ENCODE results near the gene PRKCE.

Gene PRKCE

DNA sequence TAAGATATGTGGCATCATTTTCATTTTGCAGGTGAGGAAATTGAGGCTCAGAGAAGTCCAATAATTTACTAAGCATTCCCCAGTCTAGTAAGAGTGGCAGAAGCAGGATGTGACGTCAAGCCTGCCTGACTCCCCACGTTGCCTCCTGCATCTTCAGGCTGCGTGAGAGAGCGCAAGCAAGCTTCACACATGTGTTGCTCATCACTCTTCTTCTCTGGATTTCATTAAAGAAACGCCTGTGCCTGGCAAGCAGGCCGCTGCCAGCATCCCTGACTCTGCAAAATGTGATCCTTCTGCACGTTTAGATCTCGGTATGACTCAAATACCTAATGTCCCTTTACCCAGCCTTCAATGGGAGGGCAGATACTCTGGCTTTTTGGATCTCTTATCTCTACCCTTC lies 96.8 kb downstream of the PRKCE start:
- TF ChIP-seq, protein P1, sequence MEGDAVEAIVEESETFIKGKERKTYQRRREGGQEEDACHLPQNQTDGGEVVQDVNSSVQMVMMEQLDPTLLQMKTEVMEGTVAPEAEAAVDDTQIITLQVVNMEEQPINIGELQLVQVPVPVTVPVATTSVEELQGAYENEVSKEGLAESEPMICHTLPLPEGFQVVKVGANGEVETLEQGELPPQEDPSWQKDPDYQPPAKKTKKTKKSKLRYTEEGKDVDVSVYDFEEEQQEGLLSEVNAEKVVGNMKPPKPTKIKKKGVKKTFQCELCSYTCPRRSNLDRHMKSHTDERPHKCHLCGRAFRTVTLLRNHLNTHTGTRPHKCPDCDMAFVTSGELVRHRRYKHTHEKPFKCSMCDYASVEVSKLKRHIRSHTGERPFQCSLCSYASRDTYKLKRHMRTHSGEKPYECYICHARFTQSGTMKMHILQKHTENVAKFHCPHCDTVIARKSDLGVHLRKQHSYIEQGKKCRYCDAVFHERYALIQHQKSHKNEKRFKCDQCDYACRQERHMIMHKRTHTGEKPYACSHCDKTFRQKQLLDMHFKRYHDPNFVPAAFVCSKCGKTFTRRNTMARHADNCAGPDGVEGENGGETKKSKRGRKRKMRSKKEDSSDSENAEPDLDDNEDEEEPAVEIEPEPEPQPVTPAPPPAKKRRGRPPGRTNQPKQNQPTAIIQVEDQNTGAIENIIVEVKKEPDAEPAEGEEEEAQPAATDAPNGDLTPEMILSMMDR (IDR thresholded peaks at IDR 0.05; ENCODE audit: insufficient read depth, missing control alignments): no peak
- no peak for DNase-seq (ENCODE audit: insufficient read length, low spot score)
- no peak for FAIRE-seq

DNA sequence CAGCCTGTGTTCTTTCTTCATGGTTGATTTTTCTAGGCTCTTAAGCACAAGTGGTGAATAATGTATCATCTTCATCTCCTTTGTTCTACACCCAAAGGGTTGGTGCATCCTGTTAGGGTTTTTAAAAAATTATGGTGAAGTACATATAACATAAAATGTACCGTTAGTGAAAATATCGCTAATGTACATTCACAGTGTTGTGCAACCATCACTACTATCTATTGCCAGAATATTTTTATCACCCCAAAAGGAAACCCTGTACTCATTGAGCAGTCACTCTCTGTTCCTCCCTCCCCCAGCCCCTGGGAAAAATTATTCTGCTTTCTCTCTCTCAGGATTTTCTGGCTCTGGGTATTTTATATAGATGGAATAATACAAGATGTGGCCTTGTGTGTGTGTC lies 98.5 kb downstream of the PRKCE start:
- no peak for DNase-seq (ENCODE audit: insufficient read length, low spot score)
- no peak for FAIRE-seq
- TF ChIP-seq, protein P1 (IDR thresholded peaks at IDR 0.05; ENCODE audit: insufficient read depth, missing control alignments): no peak

DNA sequence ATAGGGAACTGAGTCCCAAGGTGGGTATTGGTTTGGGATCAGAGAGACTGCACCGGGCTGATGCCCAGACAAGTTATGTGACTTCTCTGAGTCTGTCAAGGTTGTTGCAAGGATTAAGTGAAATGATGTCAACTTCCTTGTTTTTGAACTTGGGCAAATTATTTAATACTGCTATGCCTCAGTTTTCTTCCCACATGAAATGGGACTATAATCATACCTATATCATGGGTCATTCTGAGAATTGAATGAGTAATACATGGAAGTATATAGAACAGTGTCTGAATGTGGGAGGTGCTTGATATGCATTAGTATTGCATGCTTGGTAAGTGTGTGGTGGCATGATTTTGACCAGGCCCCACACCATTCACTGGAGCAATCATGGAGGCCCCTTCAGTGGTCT lies 99.0 kb downstream of the PRKCE start:
- FAIRE-seq: no peak
- TF ChIP-seq, protein P1 (IDR thresholded peaks at IDR 0.05; ENCODE audit: insufficient read depth, missing control alignments): no peak

DNA sequence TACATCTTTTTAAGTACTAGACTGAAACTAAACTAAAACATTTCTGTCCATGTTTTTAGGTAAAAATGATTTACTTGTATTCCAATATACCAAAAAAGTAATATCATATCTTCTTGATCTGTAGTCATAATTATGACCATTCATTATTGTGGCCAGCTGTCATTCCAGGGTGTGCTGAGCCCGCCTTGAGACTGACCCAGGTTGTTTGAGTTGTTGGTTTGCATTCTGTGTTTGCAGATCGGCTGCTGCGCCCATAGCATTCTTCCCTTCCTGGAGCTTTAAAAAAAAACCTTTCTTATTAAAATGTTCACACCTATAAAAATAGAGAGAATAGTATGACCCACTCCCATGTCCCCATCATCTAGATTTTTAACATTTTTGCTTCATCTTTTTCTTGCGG lies 101.9 kb downstream of the PRKCE start:
- DNase-seq (ENCODE audit: insufficient read length, low spot score): no peak
- no peak for FAIRE-seq
- TF ChIP-seq, protein P1 (IDR thresholded peaks at IDR 0.05; ENCODE audit: insufficient read depth, missing control alignments): no peak

More for the DNA sequence above, 99.0 kb downstream of the PRKCE start:
- no peak for DNase-seq (ENCODE audit: insufficient read length, low spot score)

DNA sequence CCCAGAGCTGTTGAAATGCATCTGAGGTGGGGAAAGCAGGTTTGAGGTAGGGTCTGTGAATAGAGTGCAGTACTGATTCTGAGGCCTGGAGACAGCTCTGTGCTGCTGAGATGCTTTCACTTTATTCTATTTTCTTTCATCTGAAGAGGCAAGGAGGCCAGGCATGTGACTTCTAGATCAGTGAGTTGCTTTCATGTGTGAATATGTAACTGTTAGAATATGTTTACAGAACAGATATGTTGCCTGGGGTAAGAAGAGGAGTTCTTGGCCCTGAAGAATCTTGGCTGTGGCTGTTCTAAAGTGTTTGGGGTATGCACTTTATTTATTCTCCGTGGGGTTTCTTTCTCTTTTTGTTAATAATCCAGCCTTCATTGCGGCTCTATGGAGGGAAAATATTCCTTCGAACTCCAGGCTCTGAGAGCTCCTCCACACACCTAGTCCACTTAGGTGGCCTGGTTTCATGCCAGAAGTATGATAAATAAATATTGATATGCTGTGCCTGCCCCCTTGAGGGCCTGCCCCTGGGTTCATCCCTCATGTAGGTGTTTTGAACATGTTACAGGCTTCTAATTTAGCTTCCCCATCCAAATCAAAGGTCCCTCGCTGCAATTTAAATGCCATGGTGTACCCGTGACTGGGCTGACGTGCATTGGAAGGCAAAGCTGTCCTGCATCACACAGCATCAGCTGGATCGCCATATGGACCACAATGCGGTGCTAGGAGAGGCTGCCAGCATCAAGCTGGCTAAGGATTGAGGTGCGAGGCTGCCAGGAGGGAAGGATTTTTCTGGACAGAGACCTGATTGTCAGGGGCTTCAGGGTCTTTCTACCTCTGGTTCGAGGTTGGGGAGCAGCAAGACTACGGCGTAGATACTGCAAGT lies 102.9 kb downstream of the PRKCE start:
- FAIRE-seq: no peak
- no peak for DNase-seq (ENCODE audit: insufficient read length, low spot score)
- TF ChIP-seq, protein P1 (IDR thresholded peaks at IDR 0.05; ENCODE audit: insufficient read depth, missing control alignments): no peak

DNA sequence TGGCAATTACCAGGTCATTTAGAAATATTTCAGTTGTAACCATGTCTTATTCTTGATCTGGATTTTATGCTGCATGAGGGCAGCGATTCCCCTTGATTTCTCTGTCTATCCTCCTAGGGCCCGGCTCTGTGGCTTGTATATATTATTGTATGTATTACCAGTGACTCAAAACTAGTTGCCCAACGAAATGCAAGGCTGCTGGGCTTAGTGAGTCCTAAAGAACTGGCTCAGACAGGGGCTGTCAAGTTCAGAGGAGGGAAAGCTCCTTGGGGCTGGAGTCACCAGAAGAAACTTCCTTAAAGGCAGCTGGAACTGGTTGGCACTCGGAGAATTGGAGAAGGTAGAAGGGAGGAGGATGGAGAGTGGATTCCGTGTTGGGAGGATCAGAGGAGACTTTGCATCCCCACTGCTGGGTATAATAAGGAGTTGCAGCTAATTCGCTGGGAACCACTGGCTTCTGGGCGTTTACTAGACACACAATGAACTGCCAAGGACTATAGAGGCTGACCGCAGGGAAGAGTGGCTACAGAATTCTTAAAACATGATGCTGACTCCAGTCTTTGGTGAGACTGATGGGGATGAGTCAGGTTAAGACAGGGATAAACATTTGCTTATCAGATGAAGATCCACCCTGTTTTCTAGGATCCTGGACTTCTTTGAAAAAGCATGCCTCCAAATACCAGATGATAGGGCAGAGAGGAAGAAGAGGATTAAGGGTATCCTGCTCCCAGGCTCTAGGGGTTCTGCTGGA lies 104.3 kb downstream of the PRKCE start:
- DNase-seq (ENCODE audit: insufficient read length, low spot score) (no peak), FAIRE-seq (no peak)
- TF ChIP-seq, protein P1 (IDR thresholded peaks at IDR 0.05; ENCODE audit: insufficient read depth, missing control alignments): no peak

Data from D721Med (cell line).